Measurements from ENCODE around the gene ERAP2.

The ERAP2 gene

DNA sequence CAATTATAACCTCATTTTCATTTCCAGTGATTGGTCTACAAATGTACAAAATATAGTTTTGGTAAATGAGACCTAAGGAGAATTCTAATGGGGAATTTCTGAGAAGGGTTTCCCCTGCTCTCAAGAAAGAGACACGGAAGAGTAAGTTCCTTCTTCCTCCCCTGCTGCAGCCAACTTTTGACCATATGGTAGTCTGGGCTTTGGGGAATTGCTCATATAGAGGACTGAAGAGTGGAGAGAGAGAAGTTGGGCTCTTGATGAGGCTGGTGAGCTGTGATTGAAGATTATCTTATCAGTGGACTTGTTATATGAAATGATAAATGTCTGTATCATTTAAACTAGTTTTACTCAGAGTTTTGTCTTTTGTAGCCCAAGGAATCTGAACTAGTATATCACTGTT, 55.3 kb downstream of the ERAP2 start:
- no peak for DNase-seq (ENCODE audit: low read depth in 3 of 3)

- DNase-seq (ENCODE audit: low read depth in 3 of 3), result no peak
These were observed 55.7 kb downstream of the ERAP2 start for GRCh38 chr5:96932026-96932425.

DNA sequence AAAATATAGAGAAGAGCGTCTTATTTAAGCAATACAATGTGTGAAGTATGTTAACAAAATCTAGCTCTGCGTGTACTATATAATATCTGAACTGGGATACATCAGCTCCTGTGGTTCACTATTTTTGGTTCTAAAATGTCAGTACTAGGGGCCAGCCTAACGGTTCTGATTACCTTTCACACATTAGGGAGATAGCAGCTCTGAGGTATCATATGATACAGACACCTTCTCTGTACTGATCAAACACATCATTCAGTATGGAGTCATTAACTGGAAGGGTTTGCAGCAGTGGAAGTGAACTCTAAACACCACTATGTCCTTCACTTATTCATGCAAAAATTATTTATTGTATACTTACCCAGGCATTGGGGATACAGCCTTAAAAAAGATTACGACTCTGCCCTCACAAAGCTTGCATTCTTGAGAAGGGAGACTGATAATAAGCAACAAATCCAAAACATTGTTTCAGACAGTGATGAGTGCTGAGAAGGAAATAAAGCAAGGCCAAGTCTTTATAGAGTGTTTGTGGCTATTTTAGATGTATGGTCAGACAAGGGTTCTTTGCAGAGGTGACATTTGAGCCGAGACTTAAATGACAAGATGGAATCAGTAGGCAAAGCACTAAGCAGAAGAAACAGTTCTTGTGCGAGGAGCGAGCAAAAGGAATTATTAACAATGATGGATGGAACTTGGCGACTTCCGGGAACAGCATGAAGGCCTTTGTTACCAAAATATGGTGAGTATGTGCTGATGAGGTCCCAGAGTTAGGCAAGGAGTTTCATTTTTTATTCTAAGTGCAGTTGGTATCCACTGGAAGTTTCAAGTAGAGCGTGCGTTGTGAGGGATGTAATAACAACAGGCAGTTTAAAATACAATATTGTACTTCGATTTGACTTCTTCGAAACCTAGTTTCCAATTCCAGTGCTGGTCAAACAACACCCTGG, 57.7 kb downstream of the ERAP2 start:
- DNase-seq (ENCODE audit: low read depth in 3 of 3), result no peak

GRCh38 chr5:96934708-96935558, 58.6 kb downstream of the ERAP2 start:
- DNase-seq (ENCODE audit: low read depth in 3 of 3), result peak; percentile 75 to 91 (median 84)

DNA sequence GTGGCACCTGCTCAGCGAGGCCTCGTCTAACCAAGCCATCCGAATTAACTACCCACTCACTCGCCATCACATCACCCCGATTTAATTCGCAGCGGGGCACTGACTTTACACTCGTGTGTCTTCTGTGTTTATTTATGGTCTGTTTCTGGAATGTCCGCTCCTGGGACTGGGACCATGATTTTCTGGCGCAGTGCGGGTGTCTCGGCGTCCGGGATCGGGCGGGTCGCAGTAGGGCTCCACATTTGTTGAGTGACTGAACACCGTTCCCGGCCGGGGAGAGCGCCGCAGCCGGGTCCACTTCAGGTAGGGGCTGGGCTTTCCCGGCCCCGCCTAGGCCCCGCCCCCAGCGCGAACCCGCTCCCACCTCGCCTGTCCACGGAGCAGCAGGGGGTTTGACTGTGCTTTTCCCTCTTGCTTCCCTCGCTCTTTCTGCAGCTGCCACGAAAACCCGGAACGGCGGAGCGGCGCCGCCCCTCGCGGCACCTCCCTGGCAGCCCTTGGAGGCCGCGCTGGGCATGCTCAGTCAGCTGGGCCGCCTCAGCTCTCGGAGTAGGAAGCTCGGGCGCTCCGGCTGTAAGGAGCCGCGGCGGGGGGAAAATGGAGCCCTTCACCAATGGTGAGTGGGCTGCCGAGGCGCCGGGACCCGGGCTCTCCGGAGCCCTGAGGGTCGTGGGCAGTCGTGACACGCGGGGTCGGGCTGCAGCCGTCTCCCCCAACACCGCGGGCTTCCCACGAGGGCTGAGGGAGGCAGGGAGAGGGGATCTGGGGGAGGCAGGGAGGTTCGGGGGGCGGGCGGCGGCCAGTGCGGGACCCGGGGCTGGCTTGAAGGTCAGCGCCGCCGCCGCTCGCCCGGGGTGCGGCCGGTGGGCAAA, 59.5 kb downstream of the ERAP2 start, which contains the start of gene LNPEP:
LNPEP (plus strand) TSS at position 522 of the 872 bp plus-strand sequence; CDS start at position 598, 76 bp downstream.
- DNase-seq (ENCODE audit: low read depth in 3 of 3), result peak; percentile 87 to 95 (median 89)

- peak in 2 of 3 experiments; percentile 8 to 36 for DNase-seq (ENCODE audit: low read depth in 3 of 3)
These were observed 60.4 kb downstream of the ERAP2 start for GRCh38 chr5:96936431-96937320.

- DNase-seq (ENCODE audit: low read depth in 3 of 3), result no peak
These were observed 64.3 kb downstream of the ERAP2 start for GRCh38 chr5:96940586-96940985.

DNA sequence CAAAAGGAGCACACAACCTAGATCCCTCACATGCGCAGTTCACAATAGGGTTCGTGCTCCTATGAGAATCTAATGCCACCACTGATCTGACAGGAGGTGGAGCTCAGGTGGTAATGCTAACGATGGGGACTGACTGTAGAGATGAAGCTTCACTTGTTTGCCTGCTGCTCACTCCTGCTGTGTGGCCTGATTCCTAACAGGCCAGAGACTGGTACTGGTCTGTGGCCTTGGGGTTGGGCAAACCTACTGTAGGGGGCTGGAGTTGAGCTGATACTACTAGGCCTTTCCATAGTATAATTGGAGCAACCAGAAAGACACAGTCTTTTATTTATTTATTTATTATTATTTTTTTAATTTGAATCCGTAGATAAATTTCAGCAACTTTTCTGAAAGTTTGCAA, 64.8 kb downstream of the ERAP2 start:
- DNase-seq (ENCODE audit: low read depth in 3 of 3), result no peak

- no peak for DNase-seq (ENCODE audit: low read depth in 3 of 3)
These were observed 65.8 kb downstream of the ERAP2 start for GRCh38 chr5:96942078-96942477.

DNA sequence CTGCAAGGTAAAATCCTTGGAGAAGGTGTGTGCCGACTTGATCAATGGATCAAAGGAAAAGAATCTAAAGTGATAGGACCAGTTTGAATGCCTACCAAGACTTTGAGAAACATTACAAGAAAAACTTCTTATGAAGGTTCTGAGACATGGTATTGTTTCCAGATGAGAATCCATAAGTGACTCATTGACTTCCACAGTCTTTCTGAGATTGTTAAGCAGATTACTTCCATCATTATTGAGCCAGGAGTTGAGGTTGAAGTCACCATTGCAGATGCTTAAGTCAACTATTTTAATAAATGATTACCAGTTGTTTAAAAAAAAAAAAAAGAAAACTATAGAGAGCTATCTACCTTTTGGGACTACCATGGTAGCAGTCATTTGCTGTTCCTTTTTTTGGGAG, 66.6 kb downstream of the ERAP2 start:
- no peak for DNase-seq (ENCODE audit: low read depth in 3 of 3)

DNA sequence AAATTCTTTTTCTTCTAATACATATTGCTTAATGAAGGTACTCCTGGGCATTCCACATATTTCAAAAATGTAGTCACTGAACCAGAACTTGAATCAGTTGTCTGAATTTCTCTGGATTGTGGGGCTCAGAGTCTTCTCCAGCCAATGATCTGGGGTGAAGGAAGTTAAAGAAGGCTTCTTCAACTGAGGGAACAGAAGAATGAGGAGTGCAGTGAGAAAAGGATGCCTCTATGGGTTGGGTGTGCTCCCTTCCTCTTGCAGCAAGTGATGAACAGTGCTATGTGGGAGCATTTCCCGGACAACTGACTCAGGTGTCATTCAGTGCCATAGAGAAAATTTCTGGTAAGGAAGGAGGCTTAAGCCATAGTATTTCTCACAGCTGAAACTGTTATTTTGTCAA, 67.5 kb downstream of the ERAP2 start:
- no peak for DNase-seq (ENCODE audit: low read depth in 3 of 3)

- no peak for DNase-seq (ENCODE audit: low read depth in 3 of 3)
These were observed 69.0 kb downstream of the ERAP2 start for GRCh38 chr5:96945144-96945897.

DNA sequence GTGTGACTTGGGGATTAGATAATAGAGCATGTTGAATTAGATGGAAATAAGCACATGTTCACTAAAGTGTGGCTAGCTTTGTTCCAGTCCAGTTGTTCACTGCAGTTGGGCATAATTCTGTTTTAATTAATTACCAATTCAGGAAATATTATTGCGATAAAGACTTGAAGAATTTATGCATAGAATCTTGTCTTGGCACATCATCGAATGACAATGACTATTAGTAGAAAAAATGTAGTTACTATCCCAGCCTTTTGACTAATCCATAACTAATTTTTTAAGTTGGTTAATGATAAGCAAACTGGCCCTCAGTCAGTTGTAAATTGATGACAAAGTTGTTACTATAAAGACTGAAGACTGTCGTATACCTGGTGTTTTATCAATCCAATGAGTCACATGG, 70.1 kb downstream of the ERAP2 start:
- no peak for DNase-seq (ENCODE audit: low read depth in 3 of 3)

DNA sequence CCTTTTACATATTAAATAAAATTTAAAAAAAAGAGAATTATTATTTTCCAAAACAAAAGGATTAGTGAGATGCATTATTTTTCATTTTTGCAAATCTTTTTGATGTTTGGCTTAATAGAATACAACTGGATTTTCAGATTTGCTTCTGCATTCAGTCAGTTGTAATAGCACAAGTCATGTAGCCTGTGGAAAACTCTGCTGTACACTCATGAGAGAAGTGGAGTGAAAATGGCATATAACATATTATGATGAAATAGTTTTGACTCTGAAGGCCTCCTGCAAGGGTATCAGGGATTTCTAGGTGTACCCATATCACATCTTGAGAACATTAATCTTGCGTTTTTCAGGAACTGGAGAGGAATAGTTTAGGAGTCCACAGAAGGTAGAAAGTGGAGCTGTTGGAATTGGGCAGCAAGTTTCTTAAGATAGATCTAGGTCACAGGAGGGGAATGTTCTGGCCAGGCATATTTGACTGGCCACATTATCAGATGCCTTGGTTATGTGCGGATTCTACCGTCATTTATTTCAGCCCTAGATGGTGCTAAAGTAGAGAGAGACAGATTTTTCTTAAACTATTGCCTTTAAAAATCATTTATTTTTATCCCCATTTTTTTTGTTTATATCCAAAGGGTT, 75.9 kb downstream of the ERAP2 start:
- no peak for DNase-seq (ENCODE audit: low read depth in 3 of 3)

GRCh38 chr5:96952974-96953730, 76.9 kb downstream of the ERAP2 start:
- DNase-seq (ENCODE audit: low read depth in 3 of 3), result no peak

GRCh38 chr5:96957254-96958049, 81.2 kb downstream of the ERAP2 start:
- peak in 2 of 3 experiments; percentile 19 for DNase-seq (ENCODE audit: low read depth in 3 of 3)

- DNase-seq (ENCODE audit: low read depth in 3 of 3), result no peak
These were observed 82.7 kb downstream of the ERAP2 start for GRCh38 chr5:96958977-96959376.

DNA sequence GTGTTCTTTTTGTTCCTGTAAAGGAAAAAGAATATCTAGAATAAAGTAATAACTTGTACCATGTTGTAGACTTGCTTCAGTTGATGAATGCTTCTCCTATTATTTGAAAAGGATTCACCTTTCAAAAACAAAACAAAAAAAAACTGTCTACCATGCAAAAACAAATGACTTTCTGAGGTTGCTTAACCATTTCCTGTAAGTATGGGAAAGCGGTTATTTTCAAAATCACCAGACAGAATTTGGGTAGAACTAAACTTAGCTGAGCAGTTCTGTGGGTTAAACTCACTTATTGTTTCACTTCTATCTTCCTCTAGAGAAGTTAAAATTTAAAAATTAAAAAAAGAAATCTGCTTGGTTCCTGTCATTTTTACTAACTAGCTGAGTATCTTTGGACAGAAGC, 84.8 kb downstream of the ERAP2 start:
- DNase-seq (ENCODE audit: low read depth in 3 of 3), result no peak

Measured in stimulated activated CD4-positive, alpha-beta T cell treated with anti-CD3 and anti-CD28 coated beads, TNF-alpha, amount 100 ng/mL, for 24 hours (primary cell).